Stimulated activated CD4-positive, alpha-beta T cell treated with anti-CD3 and anti-CD28 coated beads, Interleukin-1b, Interleukin-23, amount 100 ng/mL, for 24 hours (primary cell): Measurements from ENCODE around the gene USPL1.

Experiments
- DNase-seq, 4 experiments: peaks; one replicate each; pipeline ENCODE4 v3.0.0-alpha.2; 2020; ENCODE audit warnings: low read depth in 4 of 4, low spot score in 1 of 4

The USPL1 gene

DNA sequence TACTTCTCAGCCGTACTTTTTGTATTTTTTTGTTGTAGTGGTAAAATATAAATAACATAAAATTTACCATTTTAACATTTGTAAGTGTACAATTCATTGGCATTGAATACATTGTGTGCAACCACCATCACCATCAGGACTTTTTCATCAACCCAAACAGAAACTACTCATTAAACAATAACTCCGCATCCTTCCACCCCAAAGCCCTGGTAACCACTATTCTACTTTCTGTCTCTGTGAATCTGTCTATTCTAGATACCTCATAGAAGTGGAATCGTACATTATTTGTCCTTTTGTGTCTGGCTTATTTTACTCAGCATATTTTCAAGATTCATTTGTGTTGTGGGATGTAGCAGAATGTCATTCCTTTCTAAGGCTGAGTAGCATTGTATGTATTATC lies 38.5 kb downstream of the USPL1 start:
- no peak for DNase-seq

DNA sequence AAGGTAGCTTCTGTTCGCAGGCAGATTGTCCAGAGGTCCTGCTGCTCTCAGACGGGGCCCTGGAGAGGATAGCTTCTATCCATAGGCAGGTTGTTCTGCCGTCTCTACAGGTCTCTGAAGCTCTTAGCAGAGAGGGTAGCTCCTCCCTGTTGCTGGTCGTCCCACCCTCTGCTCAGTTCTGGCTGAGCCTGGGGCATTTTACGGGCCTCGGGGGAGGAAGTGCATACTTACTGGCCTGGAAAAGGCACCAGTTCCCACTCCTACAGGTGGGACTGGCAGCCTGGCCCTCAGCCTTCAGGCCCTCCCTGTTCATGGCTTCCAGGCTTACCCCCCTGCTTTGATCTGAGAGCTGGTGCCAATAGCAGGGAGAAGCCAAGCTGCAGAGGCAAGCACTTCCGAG lies 42.3 kb downstream of the USPL1 start:
- DNase-seq = no peak

DNA sequence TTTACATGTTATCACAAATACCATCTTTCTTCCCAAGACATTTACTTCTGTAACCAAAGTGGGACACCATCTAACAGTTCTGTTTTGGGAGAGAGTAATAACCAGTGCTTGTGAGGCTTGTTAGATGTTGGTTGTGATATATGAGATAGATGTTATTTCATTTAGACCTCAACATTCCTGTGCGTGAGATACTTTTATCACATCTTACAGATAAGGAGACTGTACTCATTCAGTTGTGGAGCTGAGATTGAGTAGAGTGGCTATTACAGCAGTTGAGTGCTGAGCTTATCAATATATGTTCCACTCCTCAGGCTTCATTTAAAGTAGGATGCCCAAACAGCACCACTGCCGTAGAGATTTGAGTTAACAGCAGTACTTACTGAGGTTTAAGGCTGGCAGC lies 43.1 kb downstream of the USPL1 start:
- no peak for DNase-seq

DNA sequence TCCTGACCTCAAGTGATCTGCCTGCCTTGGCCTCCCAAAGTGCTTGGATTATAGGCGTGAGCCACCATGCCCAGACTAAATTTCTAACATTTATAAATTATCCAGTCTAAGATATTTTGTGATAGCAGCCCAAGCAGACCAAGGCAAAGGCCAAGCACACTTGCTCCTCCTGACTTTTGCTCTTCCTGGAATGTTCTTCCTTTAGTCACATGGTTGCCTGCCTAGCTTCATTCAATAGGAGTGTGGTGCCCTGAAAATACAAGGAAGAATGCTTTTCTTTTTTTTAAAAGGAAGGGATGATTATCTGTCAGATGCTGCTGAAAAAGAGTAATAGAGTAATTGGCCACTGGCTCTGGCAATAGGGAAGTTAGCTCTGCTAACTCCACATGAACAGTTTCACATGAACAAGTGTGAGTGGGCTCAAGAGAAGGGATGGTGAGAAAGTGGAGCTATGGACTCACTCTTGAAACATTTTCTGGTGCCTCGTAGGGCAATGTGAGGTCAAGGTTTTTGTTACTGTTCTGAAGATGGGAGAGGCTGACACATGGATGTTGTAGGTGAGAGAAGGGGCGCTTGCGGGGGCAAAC lies 47.1 kb downstream of the USPL1 start:
- DNase-seq = no peak

DNA sequence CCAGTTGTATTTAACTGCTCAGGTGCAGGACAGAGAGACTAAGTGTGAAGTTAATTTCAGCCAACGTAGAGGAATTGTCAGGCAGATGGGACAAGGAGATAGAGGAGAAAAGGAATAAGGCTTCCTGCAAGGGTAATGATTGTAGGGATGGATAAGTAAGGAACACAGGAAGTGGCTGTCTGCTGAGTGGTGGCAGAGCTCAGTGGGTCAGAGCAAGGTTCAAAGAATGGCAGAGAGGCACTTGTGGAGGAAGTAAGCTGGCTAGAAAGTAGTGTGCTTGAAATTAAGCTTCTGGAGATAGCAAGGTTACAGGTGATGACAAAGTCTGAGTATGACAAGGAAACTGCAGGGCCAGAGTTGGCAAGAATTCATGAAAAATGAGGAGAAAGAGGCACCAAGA lies 47.9 kb downstream of the USPL1 start:
- no peak for DNase-seq

DNA sequence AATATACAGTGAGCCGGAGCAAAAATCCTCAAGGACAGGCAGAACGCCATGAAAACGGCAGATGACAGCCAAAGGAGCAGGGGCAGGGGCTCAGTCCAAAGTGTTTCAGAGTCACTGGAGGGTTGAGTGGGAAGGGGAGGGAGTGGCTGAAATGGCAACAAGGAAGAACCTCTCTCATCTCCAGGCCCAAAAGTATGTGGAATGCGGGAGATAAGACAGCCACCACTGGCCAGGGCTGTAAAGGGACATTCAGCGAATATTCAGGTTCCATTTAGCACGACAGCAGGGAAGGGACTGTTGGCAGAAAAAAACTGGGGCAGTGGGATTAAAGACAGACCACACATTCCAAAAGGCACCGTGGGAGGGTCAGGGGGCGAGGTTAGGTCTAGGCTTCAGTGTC lies 48.4 kb downstream of the USPL1 start:
- no peak for DNase-seq

DNA sequence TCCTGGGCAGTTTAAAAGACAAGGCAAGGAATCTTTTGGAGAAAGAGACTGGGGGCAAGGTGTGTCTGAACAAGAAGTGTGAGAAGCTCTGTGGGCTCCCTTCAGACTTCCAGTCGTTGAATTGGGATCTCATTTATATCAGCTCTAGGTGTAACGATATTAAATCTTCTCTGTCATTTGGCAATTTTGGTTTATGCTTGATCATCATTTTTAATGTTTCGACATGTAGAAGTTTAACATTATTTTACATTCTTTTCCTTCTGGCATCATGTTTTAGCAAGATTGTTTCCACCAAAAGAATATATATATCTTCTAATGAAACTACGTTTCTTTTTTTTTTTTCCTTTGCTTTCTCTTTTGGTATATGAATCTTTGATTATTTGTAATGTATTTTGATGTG lies 49.3 kb downstream of the USPL1 start:
- no peak for DNase-seq

DNA sequence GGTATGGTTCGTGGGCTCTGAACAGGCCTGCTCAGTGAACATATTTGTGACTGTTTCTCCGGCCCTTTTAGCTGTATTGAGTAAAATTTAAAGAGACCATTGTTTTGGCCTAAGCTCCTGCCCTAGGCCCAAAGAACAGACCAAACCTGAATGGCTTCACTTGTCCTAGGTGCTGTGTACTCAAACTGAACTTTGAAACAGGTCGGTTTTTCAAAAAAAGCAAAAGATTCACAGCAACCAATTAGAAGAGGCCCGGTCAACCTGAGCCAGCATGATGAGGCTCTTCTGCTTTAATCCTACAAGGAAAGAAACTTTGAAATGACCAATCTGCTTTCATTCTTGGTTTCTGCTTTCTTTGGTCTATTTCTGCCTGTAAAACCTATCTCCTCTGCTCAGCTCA lies 50.6 kb downstream of the USPL1 start:
- DNase-seq = no peak

DNA sequence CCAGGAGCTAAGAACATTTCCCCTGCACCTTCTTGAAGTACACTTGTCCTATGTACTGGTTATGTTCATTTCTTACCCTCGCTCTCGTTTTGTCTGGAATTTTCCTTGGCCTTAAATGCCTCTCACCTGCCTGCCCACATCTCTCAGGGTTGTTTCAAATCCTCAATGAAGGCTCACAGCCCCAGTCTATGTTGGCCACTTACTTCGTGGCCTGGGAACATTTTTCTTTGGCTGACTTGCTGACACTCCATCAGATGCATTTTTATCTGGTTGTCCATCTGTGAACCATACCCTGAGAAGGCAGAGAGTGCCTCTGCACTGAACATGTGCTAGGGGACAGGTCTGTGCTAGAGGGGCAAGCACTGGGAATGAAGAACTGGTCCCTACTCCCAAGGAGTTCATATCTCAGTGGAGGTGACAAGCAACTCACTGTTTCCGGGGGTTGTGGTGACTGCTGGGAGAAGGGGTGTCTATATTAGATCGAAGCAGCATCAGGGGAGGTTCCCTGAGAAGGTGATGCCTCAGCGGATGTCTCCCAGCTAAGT lies 53.6 kb downstream of the USPL1 start:
- DNase-seq = no peak

DNA sequence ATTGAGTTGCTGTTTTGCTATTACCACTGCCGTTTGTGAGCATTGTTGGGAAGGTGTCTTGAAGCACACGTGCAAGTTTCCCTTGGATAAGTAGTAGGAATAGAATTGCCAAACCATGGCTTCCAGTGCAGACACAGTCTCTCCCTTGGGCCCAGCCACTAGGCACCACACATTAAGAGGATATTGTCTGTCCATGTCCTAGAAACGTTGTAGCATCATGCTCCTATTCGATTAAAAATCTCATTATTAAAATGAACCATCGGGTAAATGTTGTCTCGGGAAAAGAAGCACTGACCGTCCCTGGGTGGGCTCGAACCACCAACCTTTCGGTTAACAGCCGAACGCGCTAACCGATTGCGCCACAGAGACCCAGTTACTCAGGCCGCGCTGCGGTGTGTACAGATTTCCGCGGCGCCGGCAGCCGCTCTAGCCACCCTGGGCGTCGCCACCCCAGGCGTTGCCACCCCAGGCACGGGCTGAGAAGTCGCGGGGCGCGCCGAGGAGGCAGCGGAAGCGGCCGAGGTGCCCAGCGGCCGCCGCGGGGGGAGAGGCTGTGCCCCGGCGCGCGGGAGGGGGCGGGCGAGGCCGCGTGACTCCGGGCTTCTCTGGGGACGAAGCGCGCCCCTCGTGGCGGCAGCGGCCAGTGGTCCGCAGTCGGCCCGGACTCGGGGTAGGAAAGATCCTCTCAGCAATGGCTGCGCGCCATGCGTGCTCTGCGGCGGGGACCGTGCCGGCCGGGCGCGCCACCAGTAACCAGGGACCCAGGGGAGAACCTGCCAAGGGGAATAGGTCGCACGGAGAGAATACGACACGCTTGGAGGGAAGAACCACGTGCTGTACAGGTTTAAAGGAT lies 56.2 kb downstream of the USPL1 start:
- peak; percentile 64 to 92 (median 82) for DNase-seq

DNA sequence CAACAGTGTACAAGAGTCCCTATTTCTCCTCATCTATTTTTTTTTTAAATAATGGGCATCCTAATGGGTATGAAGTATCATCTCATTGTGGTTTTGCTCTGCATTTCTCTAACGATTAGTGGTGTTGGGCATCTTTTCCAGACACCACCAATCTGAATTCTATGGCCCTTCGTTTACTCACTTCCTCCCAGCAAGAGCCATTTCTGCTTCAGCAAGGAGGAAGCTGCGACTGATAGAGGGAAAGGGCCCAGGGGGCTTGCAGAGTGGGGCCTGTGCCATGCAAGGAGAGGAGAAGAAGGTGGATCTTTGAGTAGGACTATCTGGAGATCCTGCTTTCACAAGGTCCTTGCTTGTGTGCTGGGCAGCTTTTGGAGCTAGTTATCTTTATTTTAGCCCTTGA lies 58.0 kb downstream of the USPL1 start:
- no peak for DNase-seq

DNA sequence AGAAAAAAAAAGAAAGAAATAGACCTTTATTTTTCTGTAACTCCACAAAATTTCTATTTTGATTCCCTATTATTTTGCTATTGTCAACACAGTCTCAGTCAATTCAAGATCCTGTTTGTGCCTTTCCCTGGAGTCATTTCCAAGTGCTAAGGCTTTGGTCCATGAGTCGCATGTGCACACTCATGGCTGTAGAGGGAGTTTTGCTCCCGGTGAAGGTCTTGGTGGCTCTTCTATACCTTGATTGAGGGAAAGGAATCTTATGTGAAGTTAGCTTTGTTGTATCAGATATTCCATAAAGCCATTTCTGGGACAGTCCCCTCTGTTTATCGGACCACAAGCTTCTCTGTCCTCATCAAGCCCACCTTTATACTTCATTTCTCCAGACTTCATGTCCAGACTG lies 59.0 kb downstream of the USPL1 start:
- DNase-seq = no peak

DNA sequence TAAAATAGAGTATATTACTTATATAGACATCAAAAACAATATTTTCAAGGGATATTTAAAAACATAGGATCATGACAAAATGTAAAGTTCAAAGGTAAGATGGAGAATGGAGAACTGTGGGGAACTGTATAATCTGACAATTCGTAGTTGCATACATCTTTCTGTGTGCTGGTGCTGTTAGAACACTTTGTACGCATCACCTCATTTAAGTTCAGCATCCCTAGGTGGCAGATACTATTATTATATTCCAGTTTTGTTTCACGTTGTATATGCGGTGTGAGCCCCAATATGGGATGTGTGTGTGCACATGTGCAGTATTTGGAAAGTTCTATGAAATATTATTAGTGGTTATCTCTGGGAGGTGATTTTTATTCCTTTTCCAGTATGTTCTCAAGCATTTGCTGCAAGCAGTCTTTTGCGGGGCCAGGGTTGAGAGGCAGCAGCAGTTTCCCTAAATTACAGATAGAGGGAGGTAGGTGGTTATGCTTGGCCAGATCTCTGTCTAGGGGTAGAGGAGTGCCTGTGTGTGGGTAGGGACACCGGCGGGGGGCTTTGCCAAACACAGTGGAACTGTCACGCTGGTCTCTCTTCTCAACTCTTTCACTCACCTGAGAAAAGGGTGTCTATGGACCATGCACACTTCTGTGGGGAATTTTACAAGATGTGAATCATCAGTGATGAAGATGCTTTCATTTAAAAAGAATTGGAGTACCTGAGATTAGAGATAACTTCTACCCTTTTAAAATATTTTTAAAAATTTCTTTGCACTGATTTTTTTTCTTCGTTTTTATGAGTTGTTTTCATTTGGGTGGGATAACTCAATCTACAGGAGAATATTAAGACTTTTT lies 62.0 kb downstream of the USPL1 start:
- no peak for DNase-seq

DNA sequence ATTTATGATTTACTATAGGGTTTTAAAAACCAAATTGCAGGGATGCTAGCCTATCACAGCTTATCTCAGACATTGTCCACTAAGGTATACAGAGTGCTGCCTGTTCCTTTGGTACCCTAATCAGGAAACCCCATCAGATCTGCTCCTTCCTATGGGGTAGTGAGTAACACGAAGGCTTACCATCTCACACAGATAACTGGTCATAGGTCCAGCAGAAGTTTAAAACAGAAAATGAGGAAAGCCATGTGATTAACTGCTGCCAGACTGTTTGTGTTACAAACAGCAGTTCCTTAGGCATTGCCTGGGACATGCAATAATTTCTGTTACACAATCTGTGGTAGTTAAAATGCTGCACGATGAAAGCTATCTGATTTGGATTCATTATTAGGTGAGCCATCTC lies 64.1 kb downstream of the USPL1 start:
- no peak for DNase-seq

DNA sequence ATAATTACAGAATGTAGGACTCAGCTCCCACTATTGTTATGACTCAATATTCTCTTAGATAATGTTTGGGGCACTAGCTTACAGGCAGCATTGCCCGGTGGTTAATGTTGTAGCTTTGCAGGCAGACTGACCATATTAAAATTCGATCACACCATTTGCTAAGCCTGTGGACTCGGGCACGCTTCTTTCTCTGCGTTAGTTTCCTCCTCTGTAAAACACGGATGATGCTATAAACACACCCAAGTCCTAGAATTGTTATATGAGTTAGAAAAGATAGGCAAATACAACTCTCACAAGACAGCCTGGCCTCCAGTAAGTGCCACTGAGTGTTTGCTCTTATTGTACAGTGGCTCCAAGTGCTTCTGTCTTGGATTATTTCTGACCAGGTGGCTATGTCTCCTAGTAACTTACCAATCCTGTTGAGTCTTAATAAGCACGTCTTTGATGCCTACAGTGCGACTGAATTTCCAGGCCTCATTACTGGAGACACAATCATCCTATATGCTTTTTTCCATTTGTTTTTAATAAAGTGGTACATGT lies 67.7 kb downstream of the USPL1 start:
- DNase-seq = no peak

DNA sequence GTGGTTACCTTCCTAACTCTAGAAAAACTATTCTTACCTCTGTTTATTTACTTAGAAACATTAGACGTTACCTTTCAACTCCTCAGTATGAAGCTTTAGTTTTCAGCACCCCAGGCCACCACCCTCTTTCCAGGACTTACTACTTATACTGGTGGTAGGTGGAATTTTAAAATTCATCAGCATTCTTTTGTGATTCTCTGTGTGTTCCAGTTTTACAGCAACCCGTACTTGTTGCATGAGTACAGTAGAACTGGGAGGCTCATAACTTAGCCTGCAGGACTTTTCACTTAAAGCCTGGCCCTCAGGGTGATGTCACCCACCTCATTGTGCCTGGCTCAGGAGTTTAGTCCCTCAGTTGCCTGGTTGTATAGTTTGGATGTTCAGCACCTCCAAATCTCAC lies 68.3 kb downstream of the USPL1 start:
- no peak for DNase-seq

DNA sequence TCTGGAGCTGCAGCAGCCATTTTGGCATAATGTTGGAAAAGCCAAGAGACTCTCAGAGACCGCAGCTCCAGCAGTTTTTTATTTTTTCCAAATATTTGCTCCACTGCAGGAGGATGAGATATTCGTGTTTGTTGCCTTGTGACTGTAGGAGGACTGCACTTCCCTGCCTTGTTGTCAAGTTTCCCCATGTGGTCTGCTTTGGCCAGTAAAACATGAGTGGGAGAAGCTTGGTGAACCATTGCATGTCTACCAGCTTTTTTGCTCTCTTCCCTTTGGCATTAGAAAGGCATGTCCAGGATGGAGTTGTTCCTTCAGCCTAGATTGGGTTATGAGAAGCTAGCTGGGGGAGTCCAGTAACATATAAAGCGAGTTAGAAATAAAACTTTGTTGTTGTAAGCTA lies 69.9 kb downstream of the USPL1 start:
- no peak for DNase-seq

DNA sequence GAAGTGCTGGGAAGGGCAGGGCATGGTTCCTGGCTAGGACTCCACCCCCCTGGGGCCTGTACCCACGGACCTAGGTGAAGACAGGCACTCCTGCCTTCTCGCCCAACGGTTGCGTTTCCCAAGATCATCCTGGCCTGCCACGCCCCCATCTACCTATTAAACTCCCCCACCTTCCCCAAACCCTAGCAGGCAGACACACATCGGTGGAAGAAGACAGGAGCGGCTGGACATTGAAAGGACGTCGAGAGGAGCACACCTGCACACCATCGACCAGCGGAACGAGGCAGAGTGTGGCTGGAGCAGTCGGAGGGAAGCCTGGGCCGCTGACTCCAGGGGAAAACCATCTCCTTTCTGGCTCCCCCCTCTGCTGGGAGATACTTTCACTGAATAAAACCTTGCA lies 72.0 kb downstream of the USPL1 start:
- DNase-seq = no peak

DNA sequence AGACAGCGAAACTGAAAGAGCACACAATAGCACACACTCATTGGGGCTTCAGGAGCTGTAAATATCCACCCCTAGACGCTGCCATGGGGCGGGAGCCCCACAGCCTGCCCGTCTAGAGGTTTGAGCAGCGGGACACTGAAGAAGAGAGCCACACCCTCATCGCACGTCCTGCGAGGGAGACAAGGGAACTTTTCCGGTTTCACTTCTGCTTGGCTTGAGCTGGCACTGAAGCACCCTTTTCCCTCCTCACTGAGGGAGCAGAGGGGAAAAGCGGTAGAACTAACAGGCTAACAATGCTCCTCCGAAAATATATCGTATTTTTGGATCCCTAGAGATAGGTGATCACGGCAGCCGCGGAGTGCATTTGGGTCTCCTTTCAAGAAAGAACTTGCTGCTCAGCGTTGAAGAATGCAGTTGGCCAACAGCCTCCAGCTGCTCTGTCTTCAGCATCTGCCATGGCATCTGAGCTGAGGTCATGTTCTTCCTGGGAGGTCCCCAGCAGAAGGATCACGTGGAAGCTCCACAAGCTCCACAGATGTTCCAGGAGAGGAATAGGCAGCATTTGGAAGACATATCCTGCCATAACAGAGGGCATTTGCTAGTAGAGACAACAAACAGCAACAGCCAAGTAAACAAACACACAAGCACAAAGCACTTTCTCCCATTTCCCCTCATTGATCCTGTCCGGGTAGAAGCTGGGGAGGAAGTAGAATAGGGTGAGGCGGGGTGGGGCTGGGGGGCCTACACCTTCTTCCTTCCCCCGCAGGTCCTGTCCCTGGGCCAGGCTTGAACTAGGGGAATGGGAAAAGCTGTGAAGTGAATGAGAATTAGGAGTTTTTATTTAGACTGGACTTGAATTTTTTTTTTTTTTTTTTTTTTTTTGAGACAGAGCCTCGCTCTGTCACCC lies 72.8 kb downstream of the USPL1 start:
- DNase-seq = no peak

DNA sequence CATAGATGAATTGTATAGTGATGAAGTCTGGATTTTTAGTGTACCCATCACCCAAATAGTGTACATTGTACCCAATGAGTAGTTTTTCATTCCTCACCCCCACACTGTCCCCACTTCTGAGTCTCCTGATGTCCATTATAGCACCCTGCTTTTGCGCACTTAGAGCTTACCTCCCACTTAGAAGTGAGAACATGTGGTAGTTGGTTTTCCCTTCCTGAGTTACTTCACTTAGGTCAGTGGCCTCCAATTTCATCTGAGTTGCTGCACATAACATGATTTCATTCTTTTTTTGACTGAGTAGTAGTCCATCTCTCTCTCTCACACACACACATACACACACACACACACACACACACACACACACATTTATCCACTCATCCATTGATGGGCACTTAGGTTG lies 74.4 kb downstream of the USPL1 start:
- no peak for DNase-seq
